Mucosa of stomach (tissue), 1 donor: ENCODE measurements around the gene BPIFB4.

Experiments
- H3K27me3 ChIP-seq: one replicate; pipeline ENCODE4 v1.7.0; 2013; ENCODE audit warnings: mild to moderate bottlenecking, low read length; ENCODE audit not compliant: control insufficient read depth, insufficient read depth
- H3K36me3 ChIP-seq: one replicate; pipeline ENCODE4 v1.7.0; 2013; ENCODE audit warnings: low read length; ENCODE audit not compliant: control insufficient read depth, insufficient read depth
- H3K4me1 ChIP-seq: one replicate; pipeline ENCODE4 v1.7.0; 2013; ENCODE audit warnings: mild to moderate bottlenecking, low read length; ENCODE audit not compliant: control insufficient read depth, insufficient read depth
- H3K4me3 ChIP-seq: one replicate; pipeline ENCODE4 v1.7.0; 2013; ENCODE audit warnings: low read length
- H3K9ac ChIP-seq: one replicate; pipeline ENCODE4 v1.7.0; 2013; ENCODE audit warnings: mild to moderate bottlenecking, low read length, moderate library complexity
- H3K9me3 ChIP-seq: one replicate; pipeline ENCODE4 v1.7.0; 2013; ENCODE audit warnings: mild to moderate bottlenecking, low read length, moderate library complexity; ENCODE audit not compliant: control insufficient read depth
- donor health status: Pancreatic carcinoma.

Gene BPIFB4

GRCh38 chr20:33131949-33132473, 52.6 kb downstream of the BPIFB4 start:
- Histone ChIP-seq H3K36me3 (no peaks in the 10 kb centered on the region), H3K27me3 (no peaks in the 10 kb centered on the region), H3K4me3 (no peak overlapping the region), H3K4me1 (no peaks in the 10 kb centered on the region), H3K9me3 (no peaks in the 10 kb centered on the region), H3K9ac (no peak overlapping the region)

GRCh38 chr20:33132513-33133372, 53.3 kb downstream of the BPIFB4 start:
- Histone ChIP-seq H3K27me3 (no peaks in the 10 kb centered on the region), H3K9me3 (no peaks in the 10 kb centered on the region), H3K36me3 (no peaks in the 10 kb centered on the region), H3K4me3 (no peak overlapping the region), H3K9ac (no peak overlapping the region), H3K4me1 (no peaks in the 10 kb centered on the region)

GRCh38 chr20:33133373-33133941, 54.0 kb downstream of the BPIFB4 start:
- Histone ChIP-seq H3K4me3 (no peak overlapping the region), H3K9ac (no peak overlapping the region), H3K9me3 (no peaks in the 10 kb centered on the region), H3K36me3 (no peaks in the 10 kb centered on the region), H3K4me1 (no peaks in the 10 kb centered on the region), H3K27me3 (no peaks in the 10 kb centered on the region)

GRCh38 chr20:33137195-33137594, 57.8 kb downstream of the BPIFB4 start:
- H3K27me3 ChIP-seq = no peaks in the 10 kb centered on the region
- no peaks in the 10 kb centered on the region for H3K9me3 ChIP-seq
- H3K4me1 ChIP-seq = no peaks in the 10 kb centered on the region
- H3K9ac ChIP-seq = no peak overlapping the region
- H3K4me3 ChIP-seq = no peak overlapping the region
- no peaks in the 10 kb centered on the region for H3K36me3 ChIP-seq

GRCh38 chr20:33139467-33139866, 60.0 kb downstream of the BPIFB4 start:
- no peaks in the 10 kb centered on the region for H3K4me1 ChIP-seq
- H3K9ac ChIP-seq = no peak overlapping the region
- no peaks in the 10 kb centered on the region for H3K27me3 ChIP-seq
- no peak overlapping the region for H3K4me3 ChIP-seq
- H3K9me3 ChIP-seq = no peaks in the 10 kb centered on the region
- no peaks in the 10 kb centered on the region for H3K36me3 ChIP-seq

GRCh38 chr20:33145521-33145920, 66.1 kb downstream of the BPIFB4 start:
- H3K9ac ChIP-seq = no peak overlapping the region
- no peaks in the 10 kb centered on the region for H3K27me3 ChIP-seq
- H3K9me3 ChIP-seq = no peaks in the 10 kb centered on the region
- H3K4me3 ChIP-seq = no peak overlapping the region
- H3K4me1 ChIP-seq = no peaks in the 10 kb centered on the region
- H3K36me3 ChIP-seq = no peaks in the 10 kb centered on the region

- Histone ChIP-seq H3K27me3 (no peaks in the 10 kb centered on the region), H3K4me3 (no peak overlapping the region)
These were observed 67.9 kb downstream of the BPIFB4 start for GRCh38 chr20:33147299-33147698.

GRCh38 chr20:33148040-33148439, 68.6 kb downstream of the BPIFB4 start:
- no peaks in the 10 kb centered on the region for H3K27me3 ChIP-seq
- no peaks in the 10 kb centered on the region for H3K9me3 ChIP-seq
- H3K9ac ChIP-seq = no peak overlapping the region
- H3K36me3 ChIP-seq = no peaks in the 10 kb centered on the region
- no peaks in the 10 kb centered on the region for H3K4me1 ChIP-seq
- H3K4me3 ChIP-seq = no peak overlapping the region

More at GRCh38 chr20:33147299-33147698, 67.9 kb downstream of the BPIFB4 start:
- no peaks in the 10 kb centered on the region for H3K36me3 ChIP-seq
- no peak overlapping the region for H3K9ac ChIP-seq
- no peaks in the 10 kb centered on the region for H3K4me1 ChIP-seq
- H3K9me3 ChIP-seq = no peaks in the 10 kb centered on the region

- H3K9me3 ChIP-seq = no peaks in the 10 kb centered on the region
- no peak overlapping the region for H3K4me3 ChIP-seq
- no peaks in the 10 kb centered on the region for H3K27me3 ChIP-seq
- H3K4me1 ChIP-seq = no peaks in the 10 kb centered on the region
- H3K36me3 ChIP-seq = no peaks in the 10 kb centered on the region
- no peak overlapping the region for H3K9ac ChIP-seq
These were observed 74.8 kb downstream of the BPIFB4 start for GRCh38 chr20:33154252-33154651.

GRCh38 chr20:33158637-33159385, 79.4 kb downstream of the BPIFB4 start:
- Histone ChIP-seq H3K9ac (no peak overlapping the region), H3K27me3 (no peaks in the 10 kb centered on the region), H3K9me3 (no peaks in the 10 kb centered on the region), H3K36me3 (no peaks in the 10 kb centered on the region), H3K4me1 (no peaks in the 10 kb centered on the region), H3K4me3 (no peak overlapping the region)

- no peaks in the 10 kb centered on the region for H3K4me1 ChIP-seq
- H3K36me3 ChIP-seq = no peaks in the 10 kb centered on the region
- no peaks in the 10 kb centered on the region for H3K9me3 ChIP-seq
- H3K27me3 ChIP-seq = no peaks in the 10 kb centered on the region
- no peak overlapping the region for H3K4me3 ChIP-seq
- H3K9ac ChIP-seq = no peak overlapping the region
These were observed 80.3 kb downstream of the BPIFB4 start for GRCh38 chr20:33159713-33160112.

GRCh38 chr20:33160681-33161080, 81.2 kb downstream of the BPIFB4 start:
- no peak overlapping the region for H3K4me3 ChIP-seq
- no peaks in the 10 kb centered on the region for H3K9me3 ChIP-seq
- H3K9ac ChIP-seq = no peak overlapping the region
- no peaks in the 10 kb centered on the region for H3K27me3 ChIP-seq
- no peaks in the 10 kb centered on the region for H3K36me3 ChIP-seq
- no peaks in the 10 kb centered on the region for H3K4me1 ChIP-seq
